NCI-H345 treated with DMSO at 0.1 percent for 48 hours (cell line): ENCODE results near the gene EML6.
A peak's percentile ranks its signal among the peaks of the same experiment; 100 is the strongest.
"Not testable (repeated sequence)": the region's sequence is repeated elsewhere in the genome, so short reads cannot be mapped to it uniquely, and the experiment has no call there.

Source experiments
- DNase-seq: peaks from one replicate; lab custom pipeline; 2025; ENCODE audit not compliant: unreplicated experiment; lab: John Stamatoyannopoulos, UW

EML6 gene

GRCh38 chr2:54871457-54872107 lies 148.1 kb downstream of the EML6 start:
- peak; percentile 68 for DNase-seq

DNA sequence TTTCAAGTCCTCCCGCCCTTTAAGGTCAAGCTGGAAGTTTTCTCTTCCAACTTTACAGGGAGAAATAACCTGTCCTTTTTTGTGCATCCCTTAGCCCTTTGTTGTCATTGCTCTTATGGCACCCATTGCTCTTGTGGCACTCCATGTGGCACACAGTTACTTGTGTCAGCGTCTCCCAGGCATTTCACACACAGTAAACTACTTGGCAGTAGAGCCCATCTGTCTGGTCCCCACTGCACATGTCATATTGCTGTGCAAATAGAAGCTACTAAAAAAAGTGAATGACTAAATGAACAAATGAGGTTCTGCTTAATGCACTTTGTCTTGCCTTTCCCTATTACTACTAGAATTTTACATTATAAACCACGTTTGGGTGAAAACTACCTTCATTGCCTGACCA lies 149.3 kb downstream of the EML6 start:
- no peak for DNase-seq

DNA sequence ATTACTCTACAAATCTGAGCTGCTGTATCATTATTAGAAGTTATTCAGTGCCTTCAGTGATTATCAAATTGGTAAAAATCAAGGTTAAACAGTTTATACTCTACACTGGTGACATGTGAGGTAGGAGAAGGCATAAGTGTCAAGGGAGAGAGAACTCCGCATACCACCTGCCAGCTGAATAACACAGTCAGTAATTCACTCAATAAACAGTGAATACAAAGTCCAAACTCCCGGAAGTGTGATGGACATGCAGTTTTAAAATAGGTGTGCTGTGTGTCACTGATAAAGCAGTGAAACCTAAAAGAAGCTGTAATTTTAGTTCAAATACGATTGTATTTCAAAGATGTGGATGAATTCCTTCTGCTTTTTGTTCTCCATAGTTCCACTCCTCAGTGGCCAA lies 149.8 kb downstream of the EML6 start:
- not testable (repeated sequence) for DNase-seq

- no peak for DNase-seq
Observed at GRCh38 chr2:54876764-54877163, 153.3 kb downstream of the EML6 start.

DNA sequence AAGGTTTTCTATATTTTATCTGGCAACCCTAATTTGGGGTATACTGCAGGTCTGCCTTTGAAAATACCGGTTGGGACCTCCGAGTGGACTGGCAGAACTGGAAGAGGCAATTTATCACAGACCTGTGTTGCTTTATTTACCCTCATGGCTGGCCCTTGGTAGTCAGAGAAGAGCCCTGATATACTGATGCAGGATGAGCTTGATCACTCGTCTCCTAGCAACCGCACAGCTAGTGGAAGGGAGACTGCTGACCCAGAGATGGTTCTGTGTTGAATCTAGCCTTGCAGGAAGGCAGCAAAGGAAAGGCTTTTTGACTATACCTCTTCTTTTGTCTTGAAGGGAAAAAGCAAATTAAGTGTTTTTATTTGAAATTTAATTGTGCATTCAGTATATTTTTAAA lies 154.7 kb downstream of the EML6 start:
- DNase-seq, result no peak

GRCh38 chr2:54879032-54879431 lies 155.6 kb downstream of the EML6 start:
- no peak for DNase-seq

DNA sequence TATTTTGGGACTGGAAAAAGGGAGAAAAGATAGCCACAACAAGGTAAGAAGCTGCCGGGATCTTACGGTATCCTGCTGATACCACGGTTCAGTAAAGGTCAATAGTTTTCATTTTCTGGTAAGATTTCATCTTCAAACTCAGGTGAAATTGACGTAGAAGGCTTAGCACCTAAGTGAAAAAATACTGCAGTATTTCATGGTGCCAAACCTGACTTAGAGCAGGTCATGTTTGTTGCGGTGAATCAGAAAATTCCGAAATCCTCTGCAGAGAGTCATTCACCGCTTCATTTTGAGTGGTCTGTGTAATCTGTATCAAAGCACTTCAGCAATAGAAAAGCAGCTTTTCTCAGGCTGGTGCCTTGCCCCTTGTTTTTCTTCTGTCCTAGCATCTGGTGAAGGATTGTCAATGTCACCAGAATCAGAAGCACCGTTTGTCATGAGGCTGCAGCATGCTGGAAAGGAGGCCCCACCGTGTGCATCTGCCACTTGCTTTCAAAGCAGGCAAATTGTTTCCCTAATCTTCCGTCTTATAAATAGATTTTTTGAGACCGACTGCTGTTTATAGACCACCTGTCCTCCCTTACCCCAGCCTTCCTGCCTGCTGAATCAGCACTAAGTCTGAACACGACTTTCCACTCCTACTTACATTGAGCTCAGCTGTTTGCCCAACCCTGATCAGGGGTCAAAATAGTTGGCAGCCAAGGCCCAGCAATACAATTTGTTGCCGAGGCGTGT lies 156.3 kb downstream of the EML6 start:
- no peak for DNase-seq

- no peak for DNase-seq
Observed at GRCh38 chr2:54880428-54880827, 157.0 kb downstream of the EML6 start.

DNA sequence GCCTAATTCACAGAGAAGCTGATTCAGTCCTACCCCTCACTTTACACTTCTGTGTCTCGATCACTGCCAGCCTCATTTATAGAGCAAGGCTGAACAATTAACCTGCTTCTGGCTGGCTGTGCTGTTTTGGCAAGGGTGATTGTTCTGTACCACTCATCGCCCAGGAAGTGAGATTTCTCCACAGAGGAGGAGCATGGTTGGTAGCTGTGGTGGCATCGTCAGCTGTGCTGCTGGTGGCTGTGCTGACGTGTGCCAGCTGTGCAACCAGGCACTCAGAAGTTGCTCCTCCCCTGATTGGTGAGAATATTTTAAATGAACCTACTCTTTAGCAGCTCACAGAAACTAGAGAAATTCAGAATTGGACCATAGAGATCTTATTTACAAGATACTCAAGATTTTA lies 158.3 kb downstream of the EML6 start:
- DNase-seq, result no peak

DNA sequence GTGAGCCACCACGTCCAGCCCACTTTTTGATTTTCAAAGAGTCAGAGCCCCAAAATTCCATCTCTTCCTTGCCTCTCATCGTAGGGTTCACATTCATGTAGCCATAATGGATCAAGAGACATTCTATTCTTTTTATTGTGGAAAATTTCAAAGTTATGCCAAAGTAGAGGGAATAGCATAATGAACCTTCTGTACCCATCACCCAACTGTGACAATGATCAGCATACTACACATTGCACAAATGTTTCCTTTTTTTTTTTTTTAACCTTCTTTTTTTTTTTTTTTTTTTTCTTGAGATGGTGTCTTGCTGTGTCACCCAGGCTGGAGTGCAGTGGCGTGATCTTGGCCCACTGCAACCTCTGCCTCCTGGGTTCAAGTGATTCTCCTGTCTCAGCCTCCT lies 162.4 kb downstream of the EML6 start:
- DNase-seq, result no peak

DNA sequence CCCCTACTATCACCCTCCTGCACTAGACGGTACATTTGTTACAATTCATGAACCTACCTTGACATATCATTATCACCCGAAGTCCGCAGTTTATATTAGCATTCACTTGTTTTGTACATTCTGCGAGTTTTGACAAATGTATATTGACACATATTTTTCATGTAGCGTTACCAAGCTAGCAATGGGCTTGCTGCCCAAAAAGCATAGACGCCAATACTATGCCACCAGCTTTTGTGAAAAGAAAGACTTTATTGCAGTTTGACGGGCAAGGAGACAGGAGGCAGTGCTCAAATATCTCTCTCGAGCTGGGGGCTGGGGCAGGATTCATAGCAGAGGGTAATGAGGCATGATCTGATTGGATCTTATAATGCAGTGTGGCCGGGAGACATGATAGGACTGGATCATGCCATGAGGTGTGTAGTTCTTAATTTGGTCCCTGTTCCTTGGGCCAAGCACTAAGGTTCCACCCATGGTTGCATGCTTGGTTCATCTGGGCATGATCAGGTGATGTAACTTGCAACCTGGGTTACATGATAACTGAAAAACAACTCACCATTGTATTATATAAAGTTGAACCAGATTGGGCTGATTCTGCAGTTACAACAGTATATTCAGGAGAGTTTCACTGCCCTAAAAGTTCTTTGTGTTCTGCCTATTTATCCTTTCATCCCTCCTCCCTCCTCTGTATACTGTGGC lies 164.5 kb downstream of the EML6 start:
- no peak for DNase-seq

DNA sequence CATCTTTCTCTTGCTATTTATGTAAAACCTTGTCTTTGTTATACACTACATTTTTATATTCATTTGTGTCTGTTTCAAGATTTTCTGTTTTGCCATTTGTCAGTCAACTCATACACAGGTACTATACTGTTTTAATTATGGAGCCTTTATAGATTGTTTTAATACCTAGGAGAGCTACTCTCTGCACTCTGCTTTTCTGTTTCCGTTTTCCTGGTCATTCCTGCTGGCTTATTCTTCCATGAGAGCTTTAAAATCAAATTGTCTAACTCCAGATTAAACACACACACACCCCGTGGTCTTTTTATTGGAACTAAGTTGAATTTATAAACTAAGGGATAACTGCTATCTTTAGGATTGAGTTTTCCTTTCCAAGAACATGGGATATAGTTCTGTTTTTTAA lies 165.6 kb downstream of the EML6 start:
- no peak for DNase-seq

DNA sequence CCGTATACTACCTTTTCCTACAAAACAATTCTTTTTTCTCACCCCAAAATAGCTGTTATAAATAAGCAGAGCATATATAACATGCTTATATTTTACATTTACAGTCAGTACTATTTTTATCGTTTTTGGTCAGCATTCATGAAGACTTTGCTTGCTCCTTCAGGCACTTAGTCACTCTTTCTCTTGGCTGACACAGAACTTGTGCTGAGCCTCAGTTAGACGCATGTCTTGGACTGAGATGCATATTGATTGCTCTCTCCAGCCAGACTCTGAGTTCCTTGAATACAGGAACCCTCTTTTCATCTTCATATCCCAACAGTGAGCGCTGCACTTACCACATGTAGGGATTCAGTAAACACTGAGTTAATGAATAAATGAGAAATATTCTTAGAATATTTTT lies 168.4 kb downstream of the EML6 start:
- no peak for DNase-seq

DNA sequence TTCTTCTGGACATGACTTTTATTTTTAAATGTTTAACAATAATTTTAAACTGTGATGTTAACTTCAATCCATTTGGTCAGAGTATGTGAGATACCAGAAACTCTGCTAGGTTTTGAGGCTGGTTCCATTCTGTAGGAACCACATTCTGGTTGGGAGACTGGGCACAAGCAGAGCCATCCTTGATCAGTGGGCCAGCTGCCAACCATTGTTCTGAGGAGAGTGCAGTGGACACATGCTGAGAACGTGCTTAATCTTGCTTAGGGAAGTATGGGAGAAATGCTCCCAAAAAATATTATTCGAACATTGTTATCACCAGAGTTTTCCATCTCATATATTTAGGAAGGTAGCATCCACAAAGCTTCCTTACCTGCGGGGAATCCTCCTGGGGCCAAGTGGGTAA lies 171.0 kb downstream of the EML6 start:
- no peak for DNase-seq

- DNase-seq, result no peak
Observed at GRCh38 chr2:54895730-54896129, 172.3 kb downstream of the EML6 start.

- DNase-seq, result no peak
Observed at GRCh38 chr2:54897420-54898310, 174.2 kb downstream of the EML6 start.

- DNase-seq, result no peak
Observed at GRCh38 chr2:54898456-54899226, 175.2 kb downstream of the EML6 start.

DNA sequence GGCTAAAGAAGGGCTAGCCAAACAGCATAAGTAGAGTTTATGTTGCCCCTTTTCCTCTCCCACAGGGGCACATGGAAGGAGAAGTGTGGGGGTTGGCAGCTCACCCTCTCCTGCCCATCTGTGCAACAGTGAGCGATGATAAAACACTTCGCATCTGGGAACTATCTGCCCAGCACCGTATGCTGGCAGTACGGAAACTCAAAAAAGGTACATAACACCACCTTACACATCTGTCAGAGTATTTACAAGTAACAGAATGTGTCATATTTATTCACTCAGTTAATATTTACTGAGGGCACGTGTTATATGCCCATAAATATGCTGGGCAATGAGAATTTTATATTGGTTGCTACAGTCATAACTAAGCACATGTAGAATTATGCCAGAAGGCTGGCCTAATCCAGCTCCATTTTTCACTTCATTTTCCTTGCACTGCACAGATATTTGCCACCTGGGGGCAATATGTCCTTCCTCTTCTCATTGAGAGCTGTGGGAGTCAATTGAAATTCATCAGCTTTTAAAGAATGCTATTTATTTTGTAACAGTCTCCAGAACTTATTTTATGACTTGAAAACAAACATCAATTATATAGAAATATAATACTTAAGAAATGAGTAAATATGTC lies 176.2 kb downstream of the EML6 start:
- DNase-seq, result no peak

GRCh38 chr2:54901224-54901986 lies 177.9 kb downstream of the EML6 start:
- DNase-seq, result no peak
